Endothelial cell of umbilical vein (primary cell): ENCODE measurements around the gene AJM1. TPM values are rescaled to one million over a fixed set of nuclear protein-coding genes. Genes with fewer than 3 reads are reported as not detected.

Experiments
- BruUV-seq: library from RNA; stranded (reverse); fragments of 400-500 nt; replicated peaks from 2 replicates; lab custom pipeline; 2021; lab: Mats Ljungman, UMichigan
- CTCF ChIA-PET: fragments of 300-600, 350-600 bp; sonication (Branson Sonifier 250); formaldehyde crosslinking; loops from one replicate; lab custom pipeline; 2021; ENCODE audit warnings: antibody characterized with exemption, inconsistent platforms; lab: Charles Lee
- POLR2A ChIA-PET: fragments of 300-600, 350-600 bp; sonication (Branson Sonifier 250); formaldehyde crosslinking; loops from one replicate; lab custom pipeline; 2021; ENCODE audit warnings: antibody characterized with exemption, inconsistent platforms; lab: Charles Lee
- DNase-seq: peaks from one replicate; pipeline ENCODE4 v3.0.0-alpha.2; 2011; ENCODE audit warnings: low read depth, low spot score
- FAIRE-seq: peaks from 2 replicates; lab custom pipeline; 2011; peaks lifted over from hg19 to GRCh38; lab: Jason Lieb, UNC
- H2AFZ ChIP-seq: 2 replicates; pipeline ENCODE4 v1.6.0; 2012; ENCODE audit warnings: low read depth, low read length, control low read depth, inconsistent platforms
- H3K27ac ChIP-seq: 2 replicates; pipeline ENCODE4 v1.5.1; 2011; ENCODE audit warnings: low read depth, mild to moderate bottlenecking, control low read depth, low read length, moderate library complexity; ENCODE audit not compliant: insufficient read depth
- H3K27me3 ChIP-seq, 2 experiments: 2 replicates each; pipeline versions ENCODE4 v1.6.0 to v1.6.1; 2011; ENCODE audit warnings: low read length in 2 of 2, mixed read lengths in 1 of 2; ENCODE audit not compliant: control insufficient read depth in 2 of 2, insufficient read depth in 2 of 2
- H3K36me3 ChIP-seq, 2 experiments: 2 replicates in 1 of 2; 3 replicates in 1 of 2; pipeline ENCODE4 v1.5.1; 2011; ENCODE audit warnings: low read length in 2 of 2, mild to moderate bottlenecking in 1 of 2, moderate library complexity in 1 of 2; ENCODE audit not compliant: control insufficient read depth in 2 of 2, insufficient read depth in 2 of 2; ENCODE audit errors: extremely low read depth in 1 of 2
- H3K4me1 ChIP-seq: 3 replicates; pipeline ENCODE4 v1.5.1; 2011; ENCODE audit warnings: mild to moderate bottlenecking, low read length; ENCODE audit not compliant: control insufficient read depth, insufficient read depth; ENCODE audit errors: extremely low read depth
- H3K4me2 ChIP-seq: 2 replicates; pipeline ENCODE4 v1.6.1; 2011; ENCODE audit warnings: low read length, control low read depth, mixed read lengths; ENCODE audit not compliant: insufficient read depth
- H3K4me3 ChIP-seq, 3 experiments: fragments of 200-600 bp in 1 of 3; sonication (generic), shearing (Covaris generic) in 1 of 3; replicated peaks in 1 of 3; 2 replicates each; pipeline ENCODE4 v1.5.1; 2011 to 2016; ENCODE audit warnings: control low read depth in 3 of 3, low read length in 3 of 3, mild to moderate bottlenecking in 2 of 3, inconsistent platforms in 1 of 3, low read depth in 1 of 3, moderate library complexity in 1 of 3; ENCODE audit not compliant: insufficient read depth in 1 of 3
- H3K79me2 ChIP-seq: 2 replicates; pipeline ENCODE4 v1.6.0; 2012; ENCODE audit warnings: low read length, inconsistent platforms; ENCODE audit not compliant: control insufficient read depth, insufficient read depth
- H3K9ac ChIP-seq: replicated peaks from 2 replicates; pipeline ENCODE3; 2011; ENCODE audit warnings: low read length, control low read depth; ENCODE audit not compliant: insufficient read depth; ENCODE audit errors: extremely low read depth
- H3K9me1 ChIP-seq: replicated peaks from 3 replicates; pipeline ENCODE4 v1.6.0; 2011; ENCODE audit warnings: mild to moderate bottlenecking, low read length; ENCODE audit not compliant: control insufficient read depth, insufficient read depth; ENCODE audit errors: extremely low read depth
- H3K9me3 ChIP-seq: replicated peaks from 2 replicates; pipeline ENCODE4 v1.5.1; 2012; ENCODE audit warnings: low read length, inconsistent platforms; ENCODE audit not compliant: control insufficient read depth, insufficient read depth
- H4K20me1 ChIP-seq: replicated peaks from 2 replicates; pipeline ENCODE3; 2011; ENCODE audit warnings: mild to moderate bottlenecking, low read length; ENCODE audit not compliant: control insufficient read depth, insufficient read depth; ENCODE audit errors: extremely low read depth
- CTCF ChIP-seq, 2 donors: IDR thresholded peaks; 1 replicate in 1 of 2; 2 replicates in 1 of 2; pipeline ENCODE4 v1.5.1; 2011; ENCODE audit warnings: low read length in 2 of 2, mild to moderate bottlenecking in 2 of 2, moderate library complexity in 2 of 2, control low read depth in 1 of 2, inconsistent platforms in 1 of 2, low read depth in 1 of 2; ENCODE audit not compliant: insufficient read depth in 1 of 2; ENCODE audit errors: extremely low read depth in 1 of 2
- EZH2 ChIP-seq: IDR thresholded peaks from 2 replicates; pipeline ENCODE4 v1.6.1; 2012; ENCODE audit warnings: borderline replicate concordance, low read depth, mild to moderate bottlenecking, moderate library complexity, low read length, inconsistent platforms; ENCODE audit not compliant: severe bottlenecking
- GATA2 ChIP-seq: IDR thresholded peaks from 2 replicates; pipeline ENCODE4 v1.7.0; 2011; ENCODE audit warnings: low read depth, mild to moderate bottlenecking, moderate library complexity, mixed read lengths, low read length; ENCODE audit not compliant: insufficient read length, insufficient read depth
- MYC ChIP-seq: IDR thresholded peaks from one replicate; pipeline ENCODE4 v1.6.1; 2011; ENCODE audit warnings: mild to moderate bottlenecking, low read depth, low read length
- POLR2A ChIP-seq: IDR thresholded peaks from 2 replicates; pipeline ENCODE4 v1.6.1; 2012; ENCODE audit warnings: low read depth, mild to moderate bottlenecking, control low read depth, low read length
- POLR2AphosphoS5 ChIP-seq: IDR thresholded peaks from 2 replicates; pipeline ENCODE4 v1.6.1; 2012; ENCODE audit warnings: low read depth, mild to moderate bottlenecking, control low read depth, low read length, moderate library complexity; ENCODE audit not compliant: insufficient read depth
- dilution Hi-C: fragments of 300-500 bp; cut with MboI; formaldehyde crosslinking; loops from one replicate; pipeline ENCODE4 v1.15.0; 2019; ENCODE audit warnings: low sequenced_read_pairs; ENCODE audit not compliant: extremely low pct_ligation_motif_present
- intact Hi-C: fragments of 100-400 bp; cut with micrococcal nuclease; formaldehyde crosslinking; loops from one replicate; pipeline ENCODE4 v1.10.0; 2022
- polyA plus RNA-seq, 4 experiments: library from polyadenylated mRNA; depleted of rRNA in 3 of 4; stranded (reverse) in 3 of 4; unstranded in 1 of 4; fragments of >200 nt; gene quantifications; 2 replicates each; pipeline versions ENCODE4 v1.2.1 to v1.2.3, GENCODE V29; 2011 to 2012; ENCODE audit warnings: missing spikeins in 1 of 4
- total RNA-seq: library from RNA; stranded (reverse); gene quantifications from 2 replicates; pipeline ENCODE4 v1.2.3, GENCODE V29; 2021
- TF ChIP-seq, protein P1 (sequence below): IDR thresholded peaks from 2 replicates; pipeline ENCODE4 v1.6.1; 2011; ENCODE audit not compliant: insufficient read depth, insufficient read length

Gene AJM1
- total and polyA plus RNA-seq, 2 donors (not counting 3 experiments of a cell fraction or from before 2014, with no cell fraction given) = 0.30 to 1.3 TPM

- CTCF ChIA-PET = interaction anchor here (1.2 to 1.7 kb wide), 5 partner anchors 12 to 269 kb away, joined by 3 to 7 read pairs (median 4); partner anchors contain the start of gene AJM1
Observed at GRCh38 chr9:136794281-136794999, 47.8 kb upstream of the AJM1 start.

More at GRCh38 chr9:136794281-136794999, 47.8 kb upstream of the AJM1 start:
- H3K4me1 ChIP-seq = peaks cover 7% of the 10 kb centered on the region
- no peak overlapping the region for H3K9ac ChIP-seq
- peaks cover 17 to 18% of the 10 kb centered on the region in 2 experiments for H3K27me3 ChIP-seq
- POLR2A ChIA-PET = no interaction called here
- no peak overlapping the region for H2AFZ ChIP-seq
- no peak overlapping the region for H3K4me3 ChIP-seq
- H3K9me1 ChIP-seq = no peaks in the 10 kb centered on the region
- no peak overlapping the region for H3K27ac ChIP-seq
- intact Hi-C loops = loop anchor here (5.0 kb wide), 3 partner anchors 53 to 93 kb away; partner anchors contain the start of genes PHPT1 and TRAF2
- no peak overlapping the region for H3K4me2 ChIP-seq
- peaks cover 1% of the 10 kb centered on the region for H3K79me2 ChIP-seq
- dilution Hi-C loops = no loop called here
- TF ChIP-seq POLR2A (no peak), POLR2AphosphoS5 (no peak), CTCF (IDR thresholded peaks at IDR 0.05; ENCODE audit: extremely low read depth in 1 of 2, insufficient read depth in 1 of 2, low read depth in 1 of 2, low read length in 2 of 2) (no peak), EZH2 (no peak), MYC (no peak), GATA2 (no peak)
- TF ChIP-seq, protein P1, sequence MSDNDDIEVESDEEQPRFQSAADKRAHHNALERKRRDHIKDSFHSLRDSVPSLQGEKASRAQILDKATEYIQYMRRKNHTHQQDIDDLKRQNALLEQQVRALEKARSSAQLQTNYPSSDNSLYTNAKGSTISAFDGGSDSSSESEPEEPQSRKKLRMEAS = no peak
- DNase-seq = no peak
- H3K9me3 ChIP-seq = no peaks in the 10 kb centered on the region
- H3K36me3 ChIP-seq = peaks cover 0 to 2% of the 10 kb centered on the region in 2 experiments
- no peaks in the 10 kb centered on the region for H4K20me1 ChIP-seq
- no peak for FAIRE-seq
- no TSS peak for BruUV-seq
